ENCODE results near the gene AWAT2.

AWAT2 gene

GRCh38 chrX:69995362-69996112, 54.2 kb downstream of the AWAT2 start:
- no peak for DNase-seq

GRCh38 chrX:69993494-69993893, 56.2 kb downstream of the AWAT2 start:
- no peak for DNase-seq

GRCh38 chrX:69991685-69992084, 58.1 kb downstream of the AWAT2 start:
- no peak for DNase-seq
